GM12892 (cell line): Measurements from ENCODE around the gene FUT3.
"Not testable (repeated sequence)": the region's sequence is repeated elsewhere in the genome, so short reads cannot be mapped to it uniquely, and the experiment has no call there.

Source experiments
- DNase-seq: peaks from one replicate; pipeline ENCODE4 v3.0.0; 2011; ENCODE audit not compliant: insufficient read length
- FAIRE-seq: peaks from 2 replicates; lab custom pipeline; 2011; peaks lifted over from hg19 to GRCh38; lab: Jason Lieb, UNC
- POLR2A ChIP-seq: IDR thresholded peaks from 2 replicates; pipeline ENCODE4 v1.6.1; 2011; ENCODE audit warnings: low read depth, low read length, control low read depth
- POLR2AphosphoS5 ChIP-seq: IDR thresholded peaks from 2 replicates; pipeline ENCODE4 v1.6.1; 2011; ENCODE audit warnings: low read depth, low read length, control low read depth
- TAF1 ChIP-seq: IDR thresholded peaks from 2 replicates; pipeline ENCODE4 v1.6.1; 2011; ENCODE audit warnings: low read depth, mild to moderate bottlenecking, control low read depth, low read length, borderline replicate concordance

FUT3 gene

GRCh38 chr19:5880196-5880595 is 28.9 kb upstream of the FUT3 start:
- no peak for FAIRE-seq
- DNase-seq, result no peak
- no peak for TF ChIP-seq POLR2AphosphoS5
- TF ChIP-seq POLR2A, result no peak
- no peak for TF ChIP-seq TAF1

- no peak for TF ChIP-seq POLR2A
- TF ChIP-seq POLR2AphosphoS5, result no peak
- no peak for TF ChIP-seq TAF1
- DNase-seq, result no peak
- FAIRE-seq, result no peak
These were observed 26.6 kb upstream of the FUT3 start for GRCh38 chr19:5877882-5878281.

- DNase-seq (peak; percentile 2), FAIRE-seq (no peak)
- TF ChIP-seq POLR2AphosphoS5, result no peak
- TF ChIP-seq POLR2A, result no peak
- no peak for TF ChIP-seq TAF1
These were observed 26.2 kb upstream of the FUT3 start for GRCh38 chr19:5877427-5877826.

GRCh38 chr19:5874496-5874895 is 23.2 kb upstream of the FUT3 start:
- not testable (repeated sequence) for FAIRE-seq
- peak; percentile 3 for DNase-seq

GRCh38 chr19:5873617-5874199 is 22.5 kb upstream of the FUT3 start:
- peak; percentile 4 for DNase-seq
- FAIRE-seq, result no peak
- TF ChIP-seq POLR2A, result no peak
- TF ChIP-seq TAF1, result no peak
- TF ChIP-seq POLR2AphosphoS5, result no peak

GRCh38 chr19:5870986-5871394 is 19.7 kb upstream of the FUT3 start:
- no peak for FAIRE-seq
- no peak for DNase-seq
- TF ChIP-seq TAF1, result no peak
- no peak for TF ChIP-seq POLR2A
- TF ChIP-seq POLR2AphosphoS5, result no peak

GRCh38 chr19:5867201-5868136 is 16.2 kb upstream of the FUT3 start:
- DNase-seq (no peak), FAIRE-seq (no peak)
- TF ChIP-seq TAF1 (no peak), POLR2AphosphoS5 (no peak), POLR2A (no peak)

GRCh38 chr19:5865772-5866171 is 14.5 kb upstream of the FUT3 start:
- DNase-seq (no peak), FAIRE-seq (no peak)
- no peak for TF ChIP-seq POLR2A
- TF ChIP-seq TAF1, result no peak
- no peak for TF ChIP-seq POLR2AphosphoS5

GRCh38 chr19:5864725-5865486 is 13.7 kb upstream of the FUT3 start:
- TF ChIP-seq TAF1, result no peak
- no peak for TF ChIP-seq POLR2AphosphoS5
- TF ChIP-seq POLR2A, result no peak
- no peak for DNase-seq
- FAIRE-seq, result no peak

- FAIRE-seq (no peak), DNase-seq (no peak)
- no peak for TF ChIP-seq POLR2AphosphoS5
- no peak for TF ChIP-seq TAF1
- TF ChIP-seq POLR2A, result no peak
These were observed 12.9 kb upstream of the FUT3 start for GRCh38 chr19:5864013-5864720.

GRCh38 chr19:5863030-5863665 is 11.9 kb upstream of the FUT3 start:
- FAIRE-seq (no peak), DNase-seq (peak; percentile 18)

More at GRCh38 chr19:5863030-5863665, 11.9 kb upstream of the FUT3 start:
- TF ChIP-seq TAF1 (no peak), POLR2AphosphoS5 (no peak), POLR2A (no peak)
